Measurements from ENCODE around the gene TC2N. TPM values are rescaled to one million over a fixed set of nuclear protein-coding genes. Genes with fewer than 3 reads are reported as not detected.

Gene TC2N
- total and polyA plus RNA-seq, 2 experiments from 2014 or later: 22.0 to 77.2 TPM

DNA sequence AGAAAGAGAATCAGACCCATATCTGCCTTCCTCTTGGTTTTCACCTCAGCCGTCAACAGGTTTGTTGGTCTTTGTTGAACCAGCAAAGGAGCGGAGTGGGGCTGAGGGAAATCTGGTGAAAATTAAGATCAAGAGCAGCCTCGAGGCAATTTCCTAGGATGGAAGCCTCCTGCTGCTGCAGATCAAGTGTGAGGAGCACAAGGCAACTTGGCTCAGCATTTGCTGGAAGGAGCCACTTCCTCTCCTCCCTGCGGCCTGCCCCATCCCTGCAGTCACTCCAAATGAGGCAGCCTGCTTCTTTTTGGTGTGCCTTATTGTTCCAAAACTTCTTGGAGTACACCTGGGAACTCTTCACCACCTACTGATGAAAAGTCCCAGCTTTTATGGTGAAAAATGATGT lies 4.9 kb downstream of the TC2N start:
- 81% methylated on average over 4 of the region's 4 CpGs for WGBS (ENCODE audit: low lambda C conversion rate, missing lambda C conversion rate)
- H3K4me3 ChIP-seq: no peak overlapping the region

DNA sequence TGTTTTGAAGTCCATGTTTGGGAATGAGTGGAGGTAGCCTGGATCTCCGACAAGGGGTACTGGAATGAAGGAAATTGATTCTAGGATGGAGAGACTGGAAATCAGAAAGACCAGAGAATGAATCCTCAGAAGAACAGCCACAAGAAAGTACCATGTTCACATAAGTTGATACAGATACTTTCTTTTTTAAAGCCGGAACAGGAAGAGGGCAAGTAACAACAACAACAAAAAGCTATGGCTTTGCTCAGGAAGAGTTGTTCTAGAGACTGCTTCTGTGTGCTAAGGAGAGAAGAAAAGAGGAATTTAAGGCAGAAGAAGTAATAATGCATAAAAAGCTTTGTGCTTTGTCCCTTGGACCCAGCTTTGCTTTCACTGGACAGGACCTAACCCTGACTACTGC lies 6.2 kb downstream of the TC2N start:
- H3K4me1 ChIP-seq (ENCODE audit: insufficient read depth): no peaks in the 10 kb centered on the region
- H3K27ac ChIP-seq: no peak overlapping the region
- no peak overlapping the region for H3K4me2 ChIP-seq
- 96% methylated on average over 2 of the region's 2 CpGs for WGBS (ENCODE audit: low lambda C conversion rate, missing lambda C conversion rate)
- no peaks in the 10 kb centered on the region for H3K9me2 ChIP-seq (replicated peaks; ENCODE audit: insufficient read depth)
- no peak for DNase-seq (ENCODE audit: low spot score)
- no peaks in the 10 kb centered on the region for H3K79me2 ChIP-seq
- no peaks in the 10 kb centered on the region for H4K20me1 ChIP-seq (ENCODE audit: insufficient read depth, poor library complexity, severe bottlenecking)
- no peaks in the 10 kb centered on the region for H3K27me3 ChIP-seq
- no peaks in the 10 kb centered on the region for H3K36me3 ChIP-seq (replicated peaks; ENCODE audit: insufficient read depth, low read depth)
- H2AFZ ChIP-seq: no peak overlapping the region
- TF ChIP-seq EZH2 (IDR thresholded peaks at IDR 0.05; ENCODE audit: borderline replicate concordance) (no peak), EZH2phosphoT487 (IDR thresholded peaks at IDR 0.05; ENCODE audit: low read depth, severe bottlenecking, unreplicated experiment) (no peak)
- TF ChIP-seq, protein P1, sequence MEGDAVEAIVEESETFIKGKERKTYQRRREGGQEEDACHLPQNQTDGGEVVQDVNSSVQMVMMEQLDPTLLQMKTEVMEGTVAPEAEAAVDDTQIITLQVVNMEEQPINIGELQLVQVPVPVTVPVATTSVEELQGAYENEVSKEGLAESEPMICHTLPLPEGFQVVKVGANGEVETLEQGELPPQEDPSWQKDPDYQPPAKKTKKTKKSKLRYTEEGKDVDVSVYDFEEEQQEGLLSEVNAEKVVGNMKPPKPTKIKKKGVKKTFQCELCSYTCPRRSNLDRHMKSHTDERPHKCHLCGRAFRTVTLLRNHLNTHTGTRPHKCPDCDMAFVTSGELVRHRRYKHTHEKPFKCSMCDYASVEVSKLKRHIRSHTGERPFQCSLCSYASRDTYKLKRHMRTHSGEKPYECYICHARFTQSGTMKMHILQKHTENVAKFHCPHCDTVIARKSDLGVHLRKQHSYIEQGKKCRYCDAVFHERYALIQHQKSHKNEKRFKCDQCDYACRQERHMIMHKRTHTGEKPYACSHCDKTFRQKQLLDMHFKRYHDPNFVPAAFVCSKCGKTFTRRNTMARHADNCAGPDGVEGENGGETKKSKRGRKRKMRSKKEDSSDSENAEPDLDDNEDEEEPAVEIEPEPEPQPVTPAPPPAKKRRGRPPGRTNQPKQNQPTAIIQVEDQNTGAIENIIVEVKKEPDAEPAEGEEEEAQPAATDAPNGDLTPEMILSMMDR (IDR thresholded peaks at IDR 0.05; ENCODE audit: poor library complexity): no peak
- no peak overlapping the region for H3K4me3 ChIP-seq
- no peaks in the 10 kb centered on the region for H3K9me3 ChIP-seq (ENCODE audit: low read depth)

More for the DNA sequence above, 4.9 kb downstream of the TC2N start:
- Histone ChIP-seq H3K4me2 (no peak overlapping the region), H3K79me2 (no peaks in the 10 kb centered on the region), H3K4me1 (ENCODE audit: insufficient read depth) (no peaks in the 10 kb centered on the region), H4K20me1 (ENCODE audit: insufficient read depth, poor library complexity, severe bottlenecking) (no peaks in the 10 kb centered on the region), H3K27ac (no peak overlapping the region), H3K27me3 (no peaks in the 10 kb centered on the region), H3K9me3 (ENCODE audit: low read depth) (no peaks in the 10 kb centered on the region), H3K36me3 (replicated peaks; ENCODE audit: insufficient read depth, low read depth) (no peaks in the 10 kb centered on the region), H3K9me2 (replicated peaks; ENCODE audit: insufficient read depth) (no peaks in the 10 kb centered on the region), H2AFZ (no peak overlapping the region)
- no peak for DNase-seq (ENCODE audit: low spot score)
- TF ChIP-seq EZH2 (IDR thresholded peaks at IDR 0.05; ENCODE audit: borderline replicate concordance): no peak
- no peak for TF ChIP-seq EZH2phosphoT487 (IDR thresholded peaks at IDR 0.05; ENCODE audit: low read depth, severe bottlenecking, unreplicated experiment)
- TF ChIP-seq, protein P1 (IDR thresholded peaks at IDR 0.05; ENCODE audit: poor library complexity): no peak

DNA sequence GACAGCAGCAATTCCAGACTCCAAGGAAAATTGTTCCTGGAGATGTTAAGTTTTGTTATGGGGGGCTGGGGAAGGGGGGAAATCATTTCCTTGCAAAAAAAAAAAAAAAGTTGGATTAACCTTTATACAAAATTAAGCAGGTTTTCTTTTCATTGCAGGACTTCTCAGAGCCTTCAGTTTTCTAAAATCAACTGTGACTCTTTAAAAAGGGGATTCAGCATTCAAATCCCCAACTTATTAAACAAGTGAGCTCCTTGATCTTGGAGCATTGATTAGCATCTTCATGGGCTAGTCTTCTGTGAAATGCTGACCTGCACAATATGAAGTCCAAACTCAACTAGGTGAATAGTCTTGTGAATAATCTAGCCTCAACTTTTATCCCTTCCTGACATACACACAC lies 7.1 kb downstream of the TC2N start:
- Histone ChIP-seq H4K20me1 (ENCODE audit: insufficient read depth, poor library complexity, severe bottlenecking) (no peaks in the 10 kb centered on the region), H3K27ac (no peak overlapping the region), H3K36me3 (replicated peaks; ENCODE audit: insufficient read depth, low read depth) (no peaks in the 10 kb centered on the region), H3K4me3 (no peak overlapping the region), H2AFZ (no peak overlapping the region), H3K79me2 (no peaks in the 10 kb centered on the region), H3K27me3 (no peaks in the 10 kb centered on the region), H3K4me2 (no peak overlapping the region), H3K4me1 (ENCODE audit: insufficient read depth) (no peaks in the 10 kb centered on the region), H3K9me3 (ENCODE audit: low read depth) (no peaks in the 10 kb centered on the region), H3K9me2 (replicated peaks; ENCODE audit: insufficient read depth) (no peaks in the 10 kb centered on the region)
- no peak for DNase-seq (ENCODE audit: low spot score)
- TF ChIP-seq, protein P1 (IDR thresholded peaks at IDR 0.05; ENCODE audit: poor library complexity): no peak
- TF ChIP-seq EZH2phosphoT487 (IDR thresholded peaks at IDR 0.05; ENCODE audit: low read depth, severe bottlenecking, unreplicated experiment): no peak
- no peak for TF ChIP-seq EZH2 (IDR thresholded peaks at IDR 0.05; ENCODE audit: borderline replicate concordance)
